ENCODE measurements around the gene FITM1.

FITM1 gene

DNA sequence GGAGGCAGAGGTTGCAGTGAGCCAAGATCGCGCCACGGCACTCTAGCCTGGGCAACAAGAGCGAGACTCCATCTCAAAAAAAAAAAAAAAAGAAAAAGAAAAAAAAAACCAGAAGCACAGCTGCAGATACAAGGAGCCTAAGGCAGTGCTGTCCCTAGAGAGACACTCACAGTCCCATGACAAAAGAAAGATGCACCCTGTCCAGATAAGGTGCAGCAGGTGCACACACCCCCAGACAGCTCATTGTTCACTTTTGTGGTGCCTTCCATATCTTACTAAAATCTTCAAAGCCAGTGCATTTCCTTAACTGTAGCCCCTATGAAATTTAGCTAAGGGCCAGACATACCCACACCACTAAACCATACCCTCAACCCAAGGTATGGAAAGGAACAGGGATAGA lies 8.0 kb upstream of the FITM1 start:
- H3K27me3 Mint-ChIP-seq = no peaks in the 10 kb centered on the region
- DNase-seq (no peak), ATAC-seq (no peak)
- H3K27ac Mint-ChIP-seq = no peak overlapping the region
- peaks cover 35% of the 10 kb centered on the region for H3K36me3 Mint-ChIP-seq (ENCODE audit: low read depth)
- H3K4me1 Mint-ChIP-seq = peaks cover 6% of the 10 kb centered on the region
- no peaks in the 10 kb centered on the region for H3K9me3 Mint-ChIP-seq
- H3K4me3 Mint-ChIP-seq = no peak overlapping the region

DNA sequence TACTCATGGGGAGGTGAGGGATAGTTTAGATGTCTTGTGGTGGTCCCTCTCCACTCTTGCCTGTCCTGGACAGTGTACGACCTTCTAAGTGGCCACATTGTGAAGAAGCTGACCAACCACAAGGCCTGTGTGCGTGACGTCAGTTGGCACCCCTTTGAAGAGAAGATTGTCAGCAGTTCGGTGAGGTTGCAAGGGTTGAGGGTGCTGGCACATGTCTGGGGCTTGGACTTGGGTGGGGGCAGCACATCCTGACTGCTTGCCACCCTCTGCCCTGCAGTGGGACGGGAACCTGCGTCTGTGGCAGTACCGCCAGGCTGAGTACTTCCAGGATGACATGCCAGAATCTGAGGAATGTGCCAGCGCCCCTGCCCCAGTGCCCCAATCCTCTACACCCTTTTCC lies 7.6 kb upstream of the FITM1 start:
- Mint-ChIP-seq H3K4me1 (peaks cover 8% of the 10 kb centered on the region), H3K27ac (no peak overlapping the region), H3K27me3 (no peaks in the 10 kb centered on the region), H3K36me3 (ENCODE audit: low read depth) (peaks cover 31% of the 10 kb centered on the region), H3K9me3 (no peaks in the 10 kb centered on the region), H3K4me3 (no peak overlapping the region)
- no peak for DNase-seq
- ATAC-seq = no peak

DNA sequence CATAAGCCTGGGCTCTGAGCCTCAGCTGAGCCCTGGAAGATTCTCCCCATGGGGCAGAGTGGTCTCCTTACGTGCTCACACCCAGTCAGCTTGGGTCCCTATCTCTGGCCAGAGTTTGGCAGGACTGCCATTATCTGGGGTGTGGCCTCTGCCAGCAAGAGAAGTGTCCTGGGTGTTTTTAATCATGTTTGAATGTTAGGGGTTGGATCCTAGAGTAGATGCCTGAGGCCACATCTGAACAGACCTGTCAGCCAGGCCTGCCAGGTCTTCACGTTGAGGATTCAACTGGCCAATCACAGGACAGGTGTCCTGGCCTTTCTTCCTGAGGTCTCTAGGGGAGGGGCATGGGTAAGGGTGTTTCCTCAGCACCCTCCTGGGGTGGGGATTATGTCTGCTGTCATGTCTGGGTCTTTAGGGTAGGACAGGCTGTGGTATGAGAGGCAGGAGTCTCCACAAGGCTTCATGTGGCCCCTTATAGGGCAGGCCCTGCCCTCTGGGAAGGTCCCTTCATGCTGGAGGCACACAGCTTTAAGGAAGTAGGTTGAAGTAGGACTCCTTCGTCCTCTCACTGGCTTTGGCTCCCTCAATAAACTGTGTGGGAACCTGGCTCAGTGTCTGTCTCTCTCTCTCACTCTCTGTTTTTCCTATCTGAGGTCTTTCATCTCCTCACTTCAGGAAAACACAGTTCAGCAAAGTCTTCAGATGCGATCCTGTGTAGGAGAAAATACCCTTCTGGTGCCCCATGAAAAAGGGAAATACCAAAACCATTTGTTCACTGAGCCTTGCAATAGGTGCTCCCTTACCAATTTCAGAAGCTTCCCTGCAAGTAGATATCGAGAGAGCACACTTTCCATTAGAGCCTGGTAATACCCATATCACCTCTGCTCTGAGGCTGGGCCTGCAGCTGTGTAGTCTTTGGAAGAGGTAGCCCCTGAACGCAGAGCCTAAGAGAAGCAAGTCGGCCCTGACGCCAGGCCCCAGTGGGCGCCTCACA lies 6.7 kb upstream of the FITM1 start:
- H3K4me1 Mint-ChIP-seq = peaks cover 10% of the 10 kb centered on the region
- no peak for DNase-seq
- H3K9me3 Mint-ChIP-seq = no peaks in the 10 kb centered on the region
- no peaks in the 10 kb centered on the region for H3K27me3 Mint-ChIP-seq
- H3K27ac Mint-ChIP-seq = peak overlapping the region; percentile 55
- ATAC-seq = peak; percentile 71
- H3K4me3 Mint-ChIP-seq = no peak overlapping the region
- peaks cover 24% of the 10 kb centered on the region for H3K36me3 Mint-ChIP-seq (ENCODE audit: low read depth)

DNA sequence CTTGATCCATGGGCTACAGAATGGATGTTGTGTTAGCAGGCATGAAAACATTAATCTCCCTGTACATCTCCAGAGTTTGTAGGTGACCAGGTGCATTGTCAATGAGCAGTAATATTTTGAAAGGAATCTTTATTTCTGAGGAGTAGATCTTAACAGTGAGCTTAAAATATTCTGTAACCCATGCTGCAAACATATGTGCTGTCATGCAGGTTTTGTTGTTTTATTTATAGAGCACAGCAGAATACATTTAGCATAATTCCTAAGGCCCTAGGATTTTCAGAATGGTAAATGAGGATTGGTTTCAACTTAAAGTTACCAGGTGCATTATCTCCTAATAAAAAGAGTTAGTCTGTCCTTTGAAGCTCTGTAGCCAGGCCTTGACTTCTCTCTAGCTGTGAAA lies 3.5 kb upstream of the FITM1 start:
- H3K27me3 Mint-ChIP-seq = no peaks in the 10 kb centered on the region
- no peak overlapping the region for H3K27ac Mint-ChIP-seq
- peaks cover 13% of the 10 kb centered on the region for H3K4me1 Mint-ChIP-seq
- H3K4me3 Mint-ChIP-seq = no peak overlapping the region
- H3K9me3 Mint-ChIP-seq = no peaks in the 10 kb centered on the region
- no peak for DNase-seq
- H3K36me3 Mint-ChIP-seq (ENCODE audit: low read depth) = peaks cover 11% of the 10 kb centered on the region
- no peak for ATAC-seq

DNA sequence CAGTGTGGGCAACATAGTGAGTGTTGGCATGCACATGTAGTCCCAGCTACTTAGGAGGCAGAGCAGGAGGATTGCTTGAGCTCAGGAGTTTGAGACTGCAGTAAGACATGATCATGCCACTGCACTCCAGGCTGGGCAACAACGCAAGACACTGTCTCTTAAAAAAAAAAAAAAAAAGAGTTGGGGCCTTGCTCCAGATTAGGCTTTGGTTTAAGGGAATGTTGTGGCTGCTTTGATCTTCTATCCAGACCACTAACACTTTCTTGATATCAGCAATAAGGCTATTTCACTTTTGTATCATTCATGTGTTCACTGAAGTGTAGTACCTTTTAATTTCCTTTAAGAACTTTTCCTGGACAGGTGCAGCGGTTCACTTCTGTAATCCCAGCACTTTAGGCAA lies 2.8 kb upstream of the FITM1 start:
- Mint-ChIP-seq H3K9me3 (no peaks in the 10 kb centered on the region), H3K27me3 (no peaks in the 10 kb centered on the region), H3K4me1 (peaks cover 19% of the 10 kb centered on the region), H3K4me3 (no peak overlapping the region), H3K36me3 (ENCODE audit: low read depth) (peaks cover 8% of the 10 kb centered on the region), H3K27ac (no peak overlapping the region)
- no peak for ATAC-seq
- no peak for DNase-seq

DNA sequence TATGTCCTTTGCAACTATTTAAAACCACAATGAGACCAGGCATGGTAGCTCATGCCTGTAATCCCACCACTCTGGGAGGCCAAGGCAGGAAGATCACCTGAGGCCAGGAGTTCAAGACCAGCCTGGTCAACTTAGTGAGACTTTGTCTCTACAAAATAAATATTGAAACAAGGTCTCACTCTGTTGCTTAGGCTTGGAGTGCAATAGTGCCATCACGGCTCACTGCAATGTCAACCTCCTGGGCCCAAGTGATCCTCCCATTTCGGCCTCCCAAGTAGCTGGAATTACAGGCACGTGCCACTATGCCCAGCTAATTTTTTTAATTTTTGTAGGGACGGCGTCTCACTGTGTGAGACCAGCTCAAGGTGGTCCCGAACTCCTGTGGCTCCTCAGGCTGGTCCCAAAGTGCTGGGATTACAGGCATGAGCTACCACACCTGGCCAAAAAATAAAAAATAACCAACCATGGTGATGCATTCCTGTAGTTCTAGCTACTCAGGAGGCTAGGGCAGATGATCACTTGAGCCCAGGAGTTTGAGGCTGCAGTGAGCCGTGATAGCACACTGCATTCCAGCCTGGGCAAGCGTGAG lies 955 bp upstream of the FITM1 start:
- no peaks in the 10 kb centered on the region for H3K27me3 Mint-ChIP-seq
- ATAC-seq (no peak), DNase-seq (no peak)
- H3K9me3 Mint-ChIP-seq = no peaks in the 10 kb centered on the region
- H3K4me1 Mint-ChIP-seq = peaks cover 19% of the 10 kb centered on the region
- H3K36me3 Mint-ChIP-seq (ENCODE audit: low read depth) = no peaks in the 10 kb centered on the region
- no peak overlapping the region for H3K4me3 Mint-ChIP-seq
- no peak overlapping the region for H3K27ac Mint-ChIP-seq

DNA sequence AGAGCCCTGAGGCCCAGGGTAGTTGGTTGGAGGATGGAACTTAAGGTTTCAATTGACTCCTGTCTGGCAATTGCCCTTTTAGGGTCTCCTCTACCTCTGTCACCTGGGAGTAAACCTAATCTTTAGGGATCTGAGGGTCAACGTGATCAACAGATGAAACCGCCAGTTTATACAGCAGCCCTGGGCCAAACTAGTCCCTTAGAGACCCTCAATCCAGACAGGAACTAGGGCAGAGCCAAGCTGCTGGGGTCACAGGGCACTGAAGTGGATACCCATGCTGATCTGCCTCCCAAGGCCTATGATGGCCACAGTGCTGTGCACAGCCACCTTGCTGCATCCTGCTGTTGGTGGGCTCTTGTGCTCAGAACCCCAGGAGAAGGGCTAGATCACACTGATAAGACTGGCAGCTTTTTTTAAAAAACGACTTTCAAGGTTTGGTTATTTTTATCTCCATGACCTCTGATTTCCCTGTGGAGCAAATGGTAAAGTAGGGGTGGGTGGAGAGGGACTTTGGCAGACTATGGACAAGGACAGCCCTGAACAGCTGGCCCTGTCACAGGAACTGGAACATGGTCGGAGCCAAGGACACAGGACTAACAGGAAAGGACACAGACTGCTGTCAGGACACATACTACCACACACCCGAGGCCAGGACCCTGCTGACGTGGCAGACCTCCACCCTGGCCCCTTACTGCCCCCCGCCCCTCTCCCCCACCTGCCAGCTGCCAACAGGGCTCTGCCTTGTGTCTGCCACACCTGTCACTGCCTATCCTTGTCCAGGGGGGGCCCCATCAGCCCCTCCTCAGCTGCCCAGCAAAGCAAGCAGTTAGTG lies 474 bp downstream of the FITM1 start:
- Mint-ChIP-seq H3K4me1 (peaks cover 27% of the 10 kb centered on the region), H3K9me3 (no peaks in the 10 kb centered on the region), H3K27ac (no peak overlapping the region), H3K27me3 (no peaks in the 10 kb centered on the region), H3K36me3 (ENCODE audit: low read depth) (no peaks in the 10 kb centered on the region), H3K4me3 (no peak overlapping the region)
- DNase-seq = no peak
- no peak for ATAC-seq

DNA sequence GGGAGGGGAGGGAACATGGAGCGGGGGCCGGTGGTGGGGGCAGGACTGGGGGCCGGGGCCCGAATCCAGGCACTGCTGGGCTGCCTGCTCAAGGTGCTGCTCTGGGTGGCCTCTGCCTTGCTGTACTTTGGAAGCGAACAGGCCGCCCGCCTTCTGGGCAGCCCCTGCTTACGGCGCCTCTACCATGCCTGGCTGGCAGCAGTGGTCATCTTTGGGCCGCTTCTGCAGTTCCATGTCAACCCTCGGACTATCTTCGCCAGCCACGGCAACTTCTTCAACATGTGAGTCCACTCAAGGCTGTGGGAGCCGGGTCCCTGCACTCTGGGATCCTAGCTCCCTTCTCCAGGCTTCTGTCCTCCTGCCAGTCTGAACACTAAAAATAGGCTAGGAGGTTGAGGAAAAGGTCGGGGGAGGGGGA lies 1.1 kb downstream of the FITM1 start:
- Mint-ChIP-seq H3K27me3 (no peaks in the 10 kb centered on the region), H3K4me3 (no peak overlapping the region), H3K4me1 (peaks cover 29% of the 10 kb centered on the region), H3K36me3 (ENCODE audit: low read depth) (peaks cover under 1% of the 10 kb centered on the region), H3K9me3 (no peaks in the 10 kb centered on the region), H3K27ac (peak overlapping the region; percentile 80)
- DNase-seq (no peak), ATAC-seq (no peak)

DNA sequence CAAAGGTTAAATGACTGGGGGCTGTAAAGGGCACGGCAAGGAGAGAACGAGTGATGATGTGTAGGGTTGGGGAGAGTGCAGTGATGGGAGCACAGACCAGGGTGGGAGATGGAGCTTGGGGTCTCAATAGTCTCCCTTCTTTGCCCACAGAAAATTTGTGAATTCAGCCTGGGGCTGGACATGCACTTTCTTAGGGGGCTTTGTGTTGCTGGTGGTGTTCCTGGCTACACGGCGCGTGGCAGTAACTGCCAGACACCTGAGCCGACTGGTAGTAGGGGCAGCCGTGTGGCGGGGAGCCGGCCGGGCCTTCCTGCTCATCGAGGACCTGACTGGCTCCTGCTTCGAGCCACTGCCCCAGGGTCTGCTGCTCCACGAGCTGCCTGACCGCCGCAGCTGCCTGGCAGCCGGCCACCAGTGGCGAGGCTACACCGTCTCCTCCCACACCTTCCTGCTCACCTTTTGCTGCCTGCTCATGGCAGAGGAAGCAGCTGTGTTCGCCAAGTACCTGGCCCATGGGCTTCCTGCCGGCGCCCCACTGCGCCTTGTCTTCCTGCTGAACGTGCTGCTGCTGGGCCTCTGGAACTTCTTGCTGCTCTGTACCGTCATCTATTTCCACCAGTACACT lies 1.7 kb downstream of the FITM1 start:
- DNase-seq = peak; percentile 32
- peaks cover 34% of the 10 kb centered on the region for H3K4me1 Mint-ChIP-seq
- no peak for ATAC-seq
- H3K27me3 Mint-ChIP-seq = no peaks in the 10 kb centered on the region
- H3K9me3 Mint-ChIP-seq = no peaks in the 10 kb centered on the region
- peak overlapping the region; percentile 80 for H3K27ac Mint-ChIP-seq
- peaks cover 6% of the 10 kb centered on the region for H3K36me3 Mint-ChIP-seq (ENCODE audit: low read depth)
- peak overlapping the region; percentile 21 for H3K4me3 Mint-ChIP-seq

DNA sequence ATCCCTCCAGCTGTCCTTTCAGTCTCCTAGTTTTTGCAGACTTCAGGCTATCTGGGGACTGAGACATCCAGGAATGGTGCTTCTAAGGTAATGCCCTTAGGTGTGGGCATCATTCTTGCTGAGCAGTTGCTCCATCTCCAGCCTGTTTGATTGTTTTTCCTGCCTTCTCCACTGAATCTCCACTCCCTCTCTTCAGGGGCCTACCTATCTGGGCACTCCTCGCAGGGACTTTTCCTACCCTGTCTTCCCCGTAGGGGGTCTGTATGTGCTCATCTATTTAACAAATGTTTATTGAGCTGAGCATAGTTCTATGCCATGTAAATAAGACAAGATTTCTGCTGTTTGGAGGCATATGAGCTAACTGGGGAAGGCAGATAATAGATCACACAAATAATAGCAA lies 2.5 kb downstream of the FITM1 start:
- no peak for ATAC-seq
- Mint-ChIP-seq H3K9me3 (no peaks in the 10 kb centered on the region), H3K36me3 (ENCODE audit: low read depth) (peaks cover 12% of the 10 kb centered on the region), H3K27ac (peak overlapping the region; percentile 80), H3K4me3 (no peak overlapping the region), H3K27me3 (no peaks in the 10 kb centered on the region), H3K4me1 (peaks cover 37% of the 10 kb centered on the region)
- no peak for DNase-seq

DNA sequence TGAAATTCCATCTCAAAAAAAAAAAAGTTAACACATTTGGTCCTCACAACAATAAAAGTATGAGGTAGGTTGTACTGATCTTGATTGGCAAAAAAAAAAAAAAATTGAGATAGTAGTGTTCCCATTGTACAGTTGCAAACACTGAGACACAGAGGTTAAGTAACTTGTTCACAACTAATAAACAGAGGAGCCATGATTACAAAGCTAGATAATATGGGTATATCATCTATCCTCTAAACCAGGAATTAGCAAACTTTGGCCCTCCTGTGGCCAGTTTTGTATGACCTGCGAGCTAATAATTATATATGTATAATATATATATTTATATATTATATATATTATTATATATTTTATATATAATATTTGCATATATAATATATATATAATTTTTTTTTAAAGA lies 3.3 kb downstream of the FITM1 start:
- no peak for ATAC-seq
- H3K27me3 Mint-ChIP-seq = no peaks in the 10 kb centered on the region
- no peak for DNase-seq
- no peak overlapping the region for H3K27ac Mint-ChIP-seq
- peaks cover 19% of the 10 kb centered on the region for H3K36me3 Mint-ChIP-seq (ENCODE audit: low read depth)
- peaks cover 44% of the 10 kb centered on the region for H3K4me1 Mint-ChIP-seq
- no peak overlapping the region for H3K4me3 Mint-ChIP-seq
- no peaks in the 10 kb centered on the region for H3K9me3 Mint-ChIP-seq

DNA sequence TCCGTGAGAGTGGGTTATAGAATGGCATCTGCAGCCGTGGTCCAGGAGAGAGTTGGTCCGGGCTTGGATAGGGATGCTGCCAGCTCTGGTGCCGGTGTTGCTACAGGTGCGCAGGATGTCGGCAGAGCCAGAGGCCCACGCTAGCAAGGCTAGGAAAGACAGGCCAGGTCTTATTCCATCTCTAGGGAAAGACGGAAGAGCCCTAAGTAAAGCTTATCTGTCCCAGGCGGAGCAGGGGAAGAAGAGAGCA lies 5.0 kb downstream of the FITM1 start:
- H3K27ac Mint-ChIP-seq = peak overlapping the region; percentile 89
- no peak for DNase-seq
- no peaks in the 10 kb centered on the region for H3K9me3 Mint-ChIP-seq
- H3K4me3 Mint-ChIP-seq = peak overlapping the region; percentile 98
- H3K27me3 Mint-ChIP-seq = no peaks in the 10 kb centered on the region
- peaks cover 34% of the 10 kb centered on the region for H3K36me3 Mint-ChIP-seq (ENCODE audit: low read depth)
- H3K4me1 Mint-ChIP-seq = peaks cover 58% of the 10 kb centered on the region
- ATAC-seq = no peak

DNA sequence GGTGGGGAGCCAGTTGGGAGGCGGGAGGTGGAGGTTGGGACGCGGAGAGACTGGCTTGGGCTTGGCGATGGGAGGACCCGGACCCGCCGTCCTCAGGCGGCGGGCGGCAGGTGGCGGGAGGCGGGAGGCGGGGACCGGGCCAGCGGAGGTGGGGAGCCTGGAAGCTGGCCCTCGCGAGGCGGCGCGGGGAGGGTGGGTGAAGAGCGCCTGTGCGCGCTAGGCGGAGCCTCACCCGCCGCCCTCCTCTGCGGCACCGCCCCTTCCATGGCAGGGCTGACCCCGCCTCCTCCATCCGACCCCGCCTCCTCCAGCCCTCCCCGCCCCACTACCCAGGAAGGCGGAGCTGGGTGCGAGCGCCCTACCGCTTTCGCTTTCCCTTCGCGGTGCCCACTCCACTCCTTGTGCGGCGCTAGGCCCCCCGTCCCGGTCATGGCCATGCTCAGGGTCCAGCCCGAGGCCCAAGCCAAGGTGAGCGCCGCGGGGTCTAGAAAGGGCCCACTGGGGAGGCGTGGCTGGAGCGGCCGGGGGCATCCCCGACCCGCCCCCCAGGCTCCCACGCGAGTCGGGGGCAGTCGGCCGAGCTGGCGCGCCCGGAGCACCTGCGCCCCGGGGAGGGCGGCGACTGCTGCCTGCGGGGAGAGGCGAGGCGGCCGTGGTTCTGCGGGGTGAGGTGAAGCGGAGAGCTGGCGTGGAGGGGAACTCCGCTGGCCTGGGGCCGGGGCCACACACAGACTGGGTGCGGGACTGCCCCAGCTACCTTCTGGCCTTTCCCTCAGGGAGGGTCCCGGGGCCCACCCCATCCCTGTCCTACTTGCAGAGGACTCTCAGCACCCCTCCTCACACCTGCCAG lies 5.6 kb downstream of the FITM1 start, which contains the start of gene PSME1:
Gene PSME1 (plus strand): TSS at position 361 of the 850 bp plus-strand sequence. CDS start 69 bp downstream, at position 430.
- Mint-ChIP-seq H3K9me3 (no peaks in the 10 kb centered on the region), H3K27ac (peak within 1 kb of the TSS; percentile 90), H3K36me3 (ENCODE audit: low read depth) (peaks cover 39% of the 10 kb centered on the region), H3K27me3 (no peaks in the 10 kb centered on the region), H3K4me1 (peaks cover 62% of the 10 kb centered on the region), H3K4me3 (peak within 1 kb of the TSS; percentile 98)
- DNase-seq (peak; percentile 96), ATAC-seq (peak; percentile 87)
